GM18526 (cell line): ENCODE results near the gene PITPNC1.

Experiments used
- POLR2A ChIP-seq: IDR thresholded peaks from 3 replicates; pipeline ENCODE4 v1.6.1; 2011; ENCODE audit not compliant: insufficient read length; ENCODE audit errors: extremely low read depth

PITPNC1 gene

GRCh38 chr17:67386965-67387551 lies 10.0 kb downstream of the PITPNC1 start:
- no peak for TF ChIP-seq POLR2A

GRCh38 chr17:67388986-67389385 lies 11.9 kb downstream of the PITPNC1 start:
- no peak for TF ChIP-seq POLR2A

- no peak for TF ChIP-seq POLR2A
Measured at GRCh38 chr17:67390006-67390645, 13.0 kb downstream of the PITPNC1 start.

- TF ChIP-seq POLR2A = no peak
Measured at GRCh38 chr17:67390646-67391361, 13.7 kb downstream of the PITPNC1 start.

GRCh38 chr17:67392111-67392510 lies 15.0 kb downstream of the PITPNC1 start:
- TF ChIP-seq POLR2A = no peak

- TF ChIP-seq POLR2A = no peak
Measured at GRCh38 chr17:67393809-67394397, 16.8 kb downstream of the PITPNC1 start.

GRCh38 chr17:67399676-67400075 lies 22.6 kb downstream of the PITPNC1 start:
- TF ChIP-seq POLR2A = no peak

GRCh38 chr17:67400193-67400592 lies 23.1 kb downstream of the PITPNC1 start:
- no peak for TF ChIP-seq POLR2A

- no peak for TF ChIP-seq POLR2A
Measured at GRCh38 chr17:67401106-67401505, 24.0 kb downstream of the PITPNC1 start.

- no peak for TF ChIP-seq POLR2A
Measured at GRCh38 chr17:67401598-67402504, 24.8 kb downstream of the PITPNC1 start.

- no peak for TF ChIP-seq POLR2A
Measured at GRCh38 chr17:67403065-67403464, 26.0 kb downstream of the PITPNC1 start.

GRCh38 chr17:67403483-67403882 lies 26.4 kb downstream of the PITPNC1 start:
- TF ChIP-seq POLR2A = no peak

GRCh38 chr17:67411397-67411796 lies 34.3 kb downstream of the PITPNC1 start:
- TF ChIP-seq POLR2A = no peak

GRCh38 chr17:67412032-67412431 lies 35.0 kb downstream of the PITPNC1 start:
- TF ChIP-seq POLR2A = no peak

GRCh38 chr17:67412941-67413340 lies 35.9 kb downstream of the PITPNC1 start:
- no peak for TF ChIP-seq POLR2A
